HG03342 (cell line): ENCODE data around the gene MANF.

Source experiments
- ATAC-seq: cut with Tn5 transposase; IDR thresholded peaks from one replicate; pipeline ENCODE4 v1.9.1; 2021; ENCODE audit warnings: mild to moderate bottlenecking, moderate library complexity; ENCODE audit not compliant: unreplicated experiment

MANF gene

GRCh38 chr3:51426921-51427320 is 41.8 kb downstream of the MANF start:
- ATAC-seq, result no peak

GRCh38 chr3:51429138-51429537 is 44.0 kb downstream of the MANF start:
- no peak for ATAC-seq

GRCh38 chr3:51434110-51434509 is 49.0 kb downstream of the MANF start:
- ATAC-seq, result no peak

- no peak for ATAC-seq
Measured at GRCh38 chr3:51434746-51435327, 49.7 kb downstream of the MANF start.

GRCh38 chr3:51436998-51437639 is 52.0 kb downstream of the MANF start:
- no peak for ATAC-seq
